GM18909 (cell line): Measurements from ENCODE around the gene MAOB.
"Not testable (repeated sequence)": the region's sequence is repeated elsewhere in the genome, so short reads cannot be mapped to it uniquely, and the experiment has no call there.

Source experiments
- ATAC-seq: cut with Tn5 transposase; IDR thresholded peaks from one replicate; pipeline ENCODE4 v1.9.1; 2021; ENCODE audit warnings: mild to moderate bottlenecking; ENCODE audit not compliant: unreplicated experiment, poor library complexity

Gene MAOB

DNA sequence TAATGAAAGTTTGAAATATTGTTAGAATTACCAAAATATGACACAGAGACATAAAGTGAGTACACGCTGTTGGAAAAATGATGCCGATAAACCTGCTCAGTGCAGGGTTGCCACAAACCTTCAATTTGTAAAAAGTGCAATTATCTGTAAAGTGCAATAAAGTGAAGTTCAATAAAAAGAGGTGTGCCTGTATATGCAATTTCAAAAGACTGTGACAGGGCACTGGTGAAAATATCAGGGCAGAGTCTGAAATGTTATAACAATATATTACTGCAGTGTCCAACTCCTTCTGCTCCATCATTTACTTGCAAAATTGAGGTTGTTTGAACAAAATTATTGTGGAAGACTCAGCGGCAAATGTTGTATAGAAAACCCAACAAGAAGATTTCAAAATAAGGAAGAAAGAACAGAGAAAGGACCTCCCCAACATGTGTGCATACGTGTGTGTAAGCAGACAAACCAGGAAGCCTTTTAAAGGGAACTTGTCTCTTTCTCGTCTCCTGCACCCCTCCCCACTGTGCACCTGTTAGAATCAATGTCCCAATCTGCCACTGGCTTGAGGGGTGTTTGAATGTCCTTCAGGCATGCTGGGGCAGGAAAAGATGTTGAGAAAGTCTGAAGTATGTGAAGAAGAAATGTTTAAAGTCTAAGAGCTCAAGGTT is 96.2 kb downstream of the MAOB start:
- ATAC-seq, result no peak

DNA sequence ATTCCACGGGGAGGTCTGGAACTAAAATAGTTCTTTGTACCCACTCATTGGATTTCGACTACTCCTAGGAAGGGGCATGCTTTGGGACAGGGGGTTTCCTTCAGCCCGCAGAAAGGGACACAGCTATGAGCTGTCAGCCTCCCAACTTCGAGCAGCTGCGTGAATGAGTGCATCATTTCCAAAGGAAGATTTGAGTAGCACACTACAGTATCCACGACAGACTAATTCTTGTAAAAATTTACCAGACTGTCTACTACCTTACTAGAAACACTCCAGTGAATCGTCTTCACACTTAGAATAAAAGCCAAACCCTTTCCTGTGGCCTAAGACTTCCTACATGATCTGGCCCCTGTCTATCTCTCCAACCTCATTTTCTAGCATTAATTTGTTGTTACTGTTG is 124.2 kb downstream of the MAOB start:
- no peak for ATAC-seq

DNA sequence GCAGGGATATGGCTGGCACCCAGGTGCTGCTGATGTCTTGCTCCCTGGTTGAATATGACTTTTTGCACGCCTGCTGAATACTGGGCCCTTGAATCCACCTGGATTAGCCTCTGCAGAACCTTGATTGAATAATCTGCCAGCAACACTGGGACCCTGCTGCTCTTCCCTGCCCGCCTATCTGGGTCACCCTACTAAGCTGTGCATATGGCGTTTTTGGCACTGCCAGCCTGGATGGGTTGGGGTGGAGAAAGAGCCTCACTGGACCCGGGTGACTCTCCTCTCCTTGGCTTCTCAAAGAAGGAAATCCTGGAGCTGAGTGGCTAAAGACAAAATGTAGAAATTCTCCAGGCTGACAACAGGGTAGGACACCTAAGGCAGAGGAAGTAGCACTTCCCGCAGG is 126.2 kb downstream of the MAOB start:
- ATAC-seq, result no peak

DNA sequence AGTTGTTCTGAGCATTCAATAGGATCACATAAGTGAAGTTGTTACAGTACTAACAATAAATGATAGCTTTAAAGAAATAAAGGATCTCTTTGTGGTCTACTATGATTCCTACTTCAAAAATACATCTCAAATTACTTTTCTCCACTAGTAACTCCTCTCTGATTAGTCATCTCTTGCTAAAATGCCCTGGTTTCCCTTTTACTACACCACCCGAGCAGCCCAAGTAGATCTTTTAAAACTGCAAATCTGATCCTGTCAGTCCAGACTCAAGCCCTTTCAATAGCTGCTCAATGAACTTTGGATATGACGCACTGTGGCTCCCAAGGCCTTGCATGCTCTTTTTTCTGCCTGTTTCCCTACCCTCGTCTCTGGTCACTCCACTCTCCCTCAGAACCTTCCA is 128.6 kb downstream of the MAOB start:
- no peak for ATAC-seq

DNA sequence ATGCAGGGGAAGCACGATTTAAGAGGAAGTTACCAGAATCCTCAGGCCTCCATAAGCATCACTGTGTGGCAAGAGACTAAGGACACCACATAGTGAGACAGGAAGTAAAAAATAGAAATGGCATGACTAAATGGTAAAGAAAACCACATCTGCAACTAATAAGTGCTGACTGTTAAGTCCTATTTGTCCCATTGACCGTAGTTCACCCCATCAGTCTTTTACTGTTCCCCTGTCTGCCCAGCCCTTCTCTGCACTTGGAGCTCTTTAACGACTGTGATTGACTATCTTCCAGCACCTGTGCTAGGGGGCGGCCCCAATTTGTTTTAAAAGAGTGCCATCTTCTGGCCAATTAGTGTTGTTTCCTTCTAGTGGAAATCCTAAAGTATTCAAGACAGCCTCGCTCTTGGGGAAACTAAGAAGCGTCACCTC is 132.0 kb downstream of the MAOB start:
- ATAC-seq, result peak; percentile 86

DNA sequence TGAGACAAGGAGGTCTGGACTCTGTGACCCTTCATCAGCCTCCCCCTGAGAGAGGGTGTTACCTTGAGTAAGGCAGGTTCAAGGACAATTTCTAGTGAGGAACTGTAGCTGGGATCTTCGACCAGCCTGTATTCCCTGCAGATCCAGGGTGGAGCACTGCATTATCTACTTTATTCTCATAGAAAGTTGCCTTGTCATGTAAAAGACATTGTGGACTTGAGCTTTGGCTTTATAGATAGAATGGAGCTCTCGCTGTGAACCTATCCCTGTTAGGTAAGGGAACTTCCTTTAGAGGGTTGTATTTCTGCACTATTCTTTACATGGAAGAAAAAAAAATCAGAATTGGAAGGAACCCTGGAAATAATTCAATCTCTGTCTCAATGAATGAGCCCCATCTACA is 134.8 kb downstream of the MAOB start:
- no peak for ATAC-seq

DNA sequence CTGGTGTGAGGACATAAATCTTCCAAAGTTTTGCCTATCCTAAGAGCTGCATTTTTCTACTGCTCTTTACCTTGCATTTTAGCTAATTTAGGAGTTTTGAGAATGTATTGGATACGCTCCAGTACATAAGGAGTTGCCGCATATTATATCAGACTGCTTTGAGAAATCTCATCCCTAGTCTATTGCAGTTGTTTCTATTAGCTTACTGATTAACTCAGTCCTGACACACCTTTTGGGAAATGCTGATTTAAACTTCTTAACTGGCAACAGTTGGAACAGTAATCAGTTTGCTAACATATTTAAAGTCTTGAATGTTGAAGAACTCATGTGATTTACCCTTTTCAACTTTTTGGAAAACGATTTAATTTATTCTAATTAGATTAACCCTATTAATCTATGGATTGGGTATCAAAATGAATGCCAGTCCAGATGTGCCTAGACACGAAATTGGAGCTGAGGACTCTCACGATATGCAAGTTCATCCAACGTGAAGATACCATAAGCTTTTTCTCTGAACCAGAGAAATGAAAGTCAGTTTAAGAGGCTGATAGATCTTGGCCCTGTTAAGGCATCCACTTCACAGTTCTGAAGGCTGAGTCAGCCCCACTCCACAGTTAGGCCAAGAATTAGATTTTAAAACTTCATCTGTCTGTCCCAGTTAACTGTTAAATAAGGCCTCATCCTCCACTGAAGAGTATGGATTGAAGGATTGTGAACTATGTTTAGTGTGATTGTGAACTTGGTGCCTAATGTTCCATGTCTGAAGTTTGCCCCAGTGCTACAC is 136.1 kb downstream of the MAOB start:
- ATAC-seq, result no peak

DNA sequence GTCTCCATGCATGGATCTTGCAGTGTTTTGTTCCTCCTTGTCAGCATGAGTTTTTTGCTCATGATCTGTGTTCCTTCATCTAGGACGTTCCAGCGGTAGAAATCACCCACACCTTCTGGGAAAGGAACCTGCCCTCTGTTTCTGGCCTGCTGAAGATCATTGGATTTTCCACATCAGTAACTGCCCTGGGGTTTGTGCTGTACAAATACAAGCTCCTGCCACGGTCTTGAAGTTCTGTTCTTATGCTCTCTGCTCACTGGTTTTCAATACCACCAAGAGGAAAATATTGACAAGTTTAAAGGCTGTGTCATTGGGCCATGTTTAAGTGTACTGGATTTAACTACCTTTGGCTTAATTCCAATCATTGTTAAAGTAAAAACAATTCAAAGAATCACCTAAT is 138.0 kb downstream of the MAOB start:
- ATAC-seq, result no peak

DNA sequence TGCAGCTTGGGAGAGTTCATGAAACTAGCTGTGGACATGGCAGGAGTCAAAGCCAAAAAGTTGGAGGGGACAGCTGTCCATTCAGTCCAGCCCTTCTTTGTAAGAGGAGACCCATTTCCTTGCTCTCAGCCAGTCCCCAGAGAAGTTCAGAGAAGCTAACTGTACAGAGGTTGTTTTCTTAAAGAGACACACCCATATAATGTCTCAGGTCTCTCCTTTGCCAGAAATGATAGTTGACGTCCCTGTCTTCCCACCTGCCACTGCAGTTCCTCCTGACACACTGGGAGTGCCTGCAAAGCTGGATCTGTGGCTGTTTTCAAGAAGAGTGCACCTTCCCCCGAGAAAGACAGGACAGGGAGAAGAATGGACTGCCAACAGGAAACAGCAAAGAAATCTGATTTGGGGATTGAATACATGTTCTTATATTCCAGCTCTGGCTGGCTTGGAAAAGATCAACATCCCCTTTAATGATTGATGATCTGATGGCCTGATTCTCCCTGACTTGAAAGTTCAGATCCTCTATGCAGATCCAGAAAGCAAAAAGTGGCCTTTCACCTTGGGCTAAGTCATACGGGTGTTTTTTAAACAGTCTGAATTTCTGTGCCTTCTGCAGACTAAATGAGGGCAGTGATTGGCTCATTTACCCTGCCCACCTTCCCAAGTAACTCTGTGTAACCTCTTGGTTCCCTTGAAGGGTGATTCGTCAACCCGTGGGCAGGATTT is 139.0 kb downstream of the MAOB start:
- ATAC-seq, result no peak

DNA sequence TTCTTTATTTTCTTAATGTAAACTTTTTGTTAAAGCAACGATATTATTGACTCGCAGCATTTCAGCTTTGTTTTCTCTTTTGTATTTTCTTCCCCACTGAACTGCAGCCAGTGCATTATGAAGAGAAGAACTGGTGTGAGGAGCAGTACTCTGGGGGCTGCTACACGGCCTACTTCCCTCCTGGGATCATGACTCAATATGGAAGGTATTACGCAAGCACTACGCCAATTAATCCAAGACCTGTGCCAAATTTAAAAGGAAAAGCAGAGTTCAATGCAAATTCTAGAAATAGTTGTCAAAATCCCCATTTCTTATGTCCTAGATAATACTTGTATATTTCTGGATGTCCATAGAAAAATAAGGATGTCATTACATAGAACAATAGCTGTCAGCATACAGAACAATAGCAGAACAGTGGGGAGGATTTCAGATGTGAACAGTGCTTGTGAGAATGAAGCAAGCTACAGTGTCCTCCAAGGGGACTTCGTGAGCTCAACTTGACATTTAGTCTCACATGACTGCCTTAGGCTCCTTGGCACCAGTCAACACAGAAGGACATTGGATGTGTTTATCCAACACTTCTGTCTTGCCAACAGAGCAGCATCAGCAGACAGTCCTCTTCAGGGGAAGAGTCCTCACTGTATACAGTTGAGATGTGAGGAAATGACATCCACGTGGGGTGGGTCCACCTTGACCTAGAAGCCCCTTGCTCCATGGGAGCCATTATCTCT is 140.2 kb downstream of the MAOB start:
- ATAC-seq, result no peak

DNA sequence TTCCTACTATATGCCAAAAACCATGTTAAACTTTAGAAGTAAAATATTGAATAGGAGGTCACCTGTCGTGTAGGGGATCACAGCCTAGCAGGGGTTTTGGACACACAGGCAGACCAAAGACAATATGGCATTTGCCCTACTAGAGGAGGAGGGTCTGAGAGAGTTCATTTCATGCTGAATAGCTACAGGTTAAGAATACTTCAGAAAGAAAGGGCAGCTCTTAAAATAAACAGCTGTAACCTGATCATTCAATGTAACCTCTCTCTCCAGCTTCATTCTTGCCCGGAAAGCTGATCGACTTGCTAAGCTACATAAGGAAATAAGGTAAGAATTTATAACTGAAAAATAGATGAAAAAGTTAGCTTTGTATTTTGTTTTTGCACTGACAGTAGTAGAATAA is 146.3 kb downstream of the MAOB start:
- ATAC-seq, result no peak

DNA sequence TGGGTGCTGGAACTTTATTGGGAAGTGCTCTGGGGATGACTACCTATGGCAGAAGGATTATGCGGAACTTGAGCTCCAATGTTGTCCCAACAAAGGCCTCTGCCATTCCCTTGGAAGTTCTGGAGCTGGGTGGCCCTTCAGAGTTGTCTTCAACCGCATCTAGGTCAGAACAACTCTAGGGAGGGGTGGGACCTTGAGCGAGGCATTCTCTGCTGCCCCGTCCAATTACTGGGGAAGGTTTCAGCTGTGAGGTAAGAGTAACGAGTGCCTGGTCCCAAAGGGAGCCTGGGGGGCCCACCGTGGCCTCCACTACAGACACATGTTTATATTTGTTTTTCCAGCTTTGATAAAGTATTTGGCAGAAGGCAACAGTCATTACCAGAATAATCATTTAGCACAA is 146.7 kb downstream of the MAOB start:
- ATAC-seq, result no peak

DNA sequence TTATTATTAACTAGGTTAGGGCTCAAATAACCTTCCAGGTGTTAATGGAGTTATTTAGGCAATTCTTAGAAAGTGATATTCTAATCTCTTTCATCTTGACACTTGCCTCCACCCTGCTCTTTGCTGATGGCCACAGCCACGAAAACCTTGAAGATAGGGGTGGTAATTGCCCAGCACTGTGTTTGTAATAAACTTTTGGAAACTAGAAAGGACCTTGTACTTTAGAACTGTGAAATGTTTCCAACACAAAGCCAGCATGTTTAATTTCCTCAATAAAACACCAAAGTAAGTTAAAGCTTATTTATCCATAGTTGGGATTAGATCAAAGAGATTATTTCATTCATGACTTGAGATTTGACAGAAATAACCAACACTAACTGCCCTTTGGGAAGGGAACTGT is 147.8 kb downstream of the MAOB start:
- no peak for ATAC-seq

DNA sequence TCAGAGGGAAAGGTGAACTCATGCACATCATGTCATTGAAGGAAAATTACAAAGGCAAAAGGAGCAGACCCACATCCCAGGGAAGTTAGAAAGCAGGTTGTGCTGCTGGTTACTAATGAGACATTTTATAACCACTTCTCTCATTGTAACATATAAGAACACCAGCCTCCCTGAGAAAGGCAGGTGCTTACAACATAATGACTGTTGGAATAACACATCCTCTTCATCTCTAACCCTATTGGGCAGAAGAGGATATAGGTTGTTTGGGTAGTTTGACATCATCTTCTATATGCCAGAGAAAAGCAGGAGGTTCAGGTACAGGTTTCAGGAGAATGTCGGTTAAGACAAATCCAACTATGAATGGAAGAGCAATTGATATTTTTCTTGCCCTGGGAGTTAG is 148.6 kb downstream of the MAOB start:
- no peak for ATAC-seq

DNA sequence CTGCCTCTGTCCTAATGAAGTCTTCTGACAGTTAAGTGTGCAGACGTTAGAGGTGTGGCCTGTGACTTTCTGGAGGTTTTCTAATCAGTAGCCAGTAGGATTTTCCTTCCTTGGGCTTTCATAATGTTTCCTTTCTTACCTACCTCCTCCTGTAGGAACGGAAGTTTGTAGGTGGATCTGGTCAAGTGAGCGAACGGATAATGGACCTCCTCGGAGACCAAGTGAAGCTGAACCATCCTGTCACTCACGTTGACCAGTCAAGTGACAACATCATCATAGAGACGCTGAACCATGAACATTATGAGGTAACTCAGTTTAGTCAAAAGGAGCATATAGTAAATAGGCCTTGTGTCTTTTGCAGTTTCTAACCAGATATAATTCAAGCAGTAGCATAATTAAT is 151.2 kb downstream of the MAOB start:
- ATAC-seq, result no peak

DNA sequence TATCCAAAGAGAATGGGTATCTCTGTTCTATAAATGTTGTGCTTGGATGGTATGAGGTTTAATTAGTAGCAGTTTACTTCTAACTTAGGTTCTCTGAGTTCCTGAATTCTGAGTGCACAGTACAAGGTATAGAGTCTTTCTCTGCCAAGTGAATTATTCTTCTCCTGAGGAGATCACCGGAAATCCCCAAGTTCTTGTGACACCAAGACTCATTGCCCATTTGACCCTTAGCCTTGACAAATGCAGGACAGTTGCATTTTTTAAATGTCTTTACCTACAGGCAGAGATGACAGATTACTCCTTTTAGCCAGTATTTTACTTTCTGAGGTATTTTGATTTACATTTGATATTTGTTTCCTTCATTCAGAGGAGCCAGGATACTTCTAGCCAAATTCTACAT is 153.3 kb downstream of the MAOB start:
- no peak for ATAC-seq

DNA sequence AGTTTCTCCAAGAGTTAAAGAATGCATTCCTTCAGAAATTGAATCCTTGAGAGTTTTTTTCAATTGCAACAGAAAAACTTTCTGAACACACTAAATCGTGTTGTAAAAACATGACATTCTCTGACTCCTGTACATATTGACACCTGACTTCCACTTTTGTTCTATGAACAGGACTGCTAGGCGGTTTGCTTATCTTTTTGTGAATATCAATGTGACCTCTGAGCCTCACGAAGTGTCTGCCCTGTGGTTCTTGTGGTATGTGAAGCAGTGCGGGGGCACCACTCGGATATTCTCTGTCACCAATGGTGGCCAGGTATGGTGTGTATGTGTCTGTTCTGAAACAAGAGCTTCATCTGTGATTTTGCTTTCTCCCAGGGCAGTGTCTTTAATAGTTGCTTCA is 154.2 kb downstream of the MAOB start:
- ATAC-seq, result no peak

DNA sequence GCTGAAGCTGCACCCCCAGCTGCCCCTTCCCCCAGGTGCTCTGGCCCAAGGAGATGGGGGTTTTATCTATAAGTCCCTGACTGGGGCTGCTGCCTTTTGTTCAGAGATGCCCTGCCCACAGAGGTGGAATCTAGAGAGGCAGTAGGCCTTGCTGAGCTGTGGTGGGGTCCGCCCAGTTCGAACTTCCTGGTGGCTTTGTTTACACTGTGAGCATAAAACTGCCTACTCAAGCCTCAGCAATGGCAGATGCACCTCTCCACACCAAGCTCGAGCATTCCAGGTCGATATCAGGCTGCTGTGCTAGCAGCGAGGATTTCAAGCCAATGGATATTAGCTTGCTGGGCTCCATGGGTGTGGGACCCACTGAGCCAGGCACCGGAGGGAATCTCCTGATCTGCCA is 155.0 kb downstream of the MAOB start:
- not testable (repeated sequence) for ATAC-seq

DNA sequence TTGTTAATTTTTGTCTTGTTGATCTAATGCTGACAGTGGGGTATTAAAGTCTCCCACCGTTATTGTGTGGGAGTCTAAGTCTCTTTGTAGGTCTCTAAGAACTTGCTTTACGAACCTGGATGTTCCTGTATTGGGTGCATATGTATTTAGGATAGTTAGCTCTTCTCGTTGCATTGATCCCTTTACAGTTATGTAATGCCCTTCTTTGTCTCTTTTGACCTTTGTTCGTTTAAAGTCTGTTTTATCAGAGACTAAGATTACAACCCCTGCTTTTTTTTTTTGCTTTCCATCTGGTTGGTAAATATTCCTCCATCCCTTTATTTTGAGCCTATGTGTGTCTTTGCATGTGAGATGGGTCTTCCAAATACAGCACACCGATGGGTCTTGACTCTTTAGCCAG is 157.0 kb downstream of the MAOB start:
- not testable (repeated sequence) for ATAC-seq

DNA sequence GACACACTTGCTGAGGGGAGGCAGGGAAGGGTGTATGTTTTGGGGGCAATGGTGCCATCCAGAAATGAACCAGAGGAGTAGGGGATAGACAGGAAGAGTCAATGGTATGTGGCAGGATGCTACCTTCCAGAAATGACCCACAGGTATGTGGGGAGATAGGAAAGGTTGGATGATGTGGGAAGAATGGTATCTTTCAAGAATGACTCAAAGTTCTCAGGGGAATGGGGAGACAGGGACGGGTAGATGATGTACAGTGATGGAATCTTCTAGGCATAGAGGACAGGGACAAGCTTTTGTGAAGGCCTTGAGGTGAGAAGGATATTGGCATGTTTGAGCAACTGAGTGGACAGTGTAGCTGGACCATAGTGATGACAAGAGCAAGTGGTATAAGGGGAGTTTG is 161.3 kb downstream of the MAOB start:
- ATAC-seq, result no peak

DNA sequence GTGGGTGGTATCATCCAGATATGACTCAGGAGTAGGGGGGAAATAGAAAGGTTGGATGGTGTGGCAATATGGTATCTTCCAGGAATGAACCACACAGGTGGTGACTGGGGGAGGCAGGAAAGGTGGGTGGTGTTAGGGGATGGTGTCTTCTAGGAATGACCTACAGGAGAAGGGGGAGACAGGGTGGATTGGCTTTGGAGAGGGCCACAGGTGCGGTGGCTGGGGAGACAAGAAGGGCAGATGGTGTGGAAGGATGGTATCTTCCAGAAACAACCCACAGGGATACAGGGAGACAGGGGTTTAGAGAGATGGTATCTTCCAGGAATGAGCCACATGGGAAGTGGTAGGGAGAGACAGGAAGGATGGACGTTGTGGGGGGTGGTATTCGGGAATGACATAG is 162.2 kb downstream of the MAOB start:
- no peak for ATAC-seq
